Lung (tissue), 12 donors: ENCODE data around the gene FRMD3. TPM values are rescaled to one million over a fixed set of nuclear protein-coding genes. Genes with fewer than 3 reads are reported as not detected.

Experiments used
- ATAC-seq: fragments of 200-7000 bp; cut with Tn5 transposase; one replicate; pipeline ENCODE4 v1.9.1; 2020; ENCODE audit warnings: moderate number of reproducible peaks; ENCODE audit not compliant: insufficient read depth, low FRiP score
- DNase-seq, 3 donors: peaks; one replicate each; pipeline ENCODE4 v3.0.0-alpha.2; 2013 to 2017
- H3K27ac ChIP-seq, 2 donors: one replicate each; pipeline ENCODE4 v1.5.1; 2013; ENCODE audit warnings: mild to moderate bottlenecking in 2 of 2, moderate library complexity in 2 of 2, control low read depth in 1 of 2, inconsistent platforms in 1 of 2, low read depth in 1 of 2, low read length in 1 of 2
- H3K27me3 ChIP-seq, 3 donors: one replicate each; pipeline ENCODE4 v1.5.1; 2013; ENCODE audit warnings: low read length in 2 of 3; ENCODE audit not compliant: control insufficient read depth in 3 of 3, insufficient read depth in 3 of 3
- H3K36me3 ChIP-seq, 4 donors: one replicate each; pipeline ENCODE4 v1.5.1; 2013; ENCODE audit warnings: low read length in 4 of 4, mild to moderate bottlenecking in 1 of 4, moderate library complexity in 1 of 4; ENCODE audit not compliant: control insufficient read depth in 4 of 4, insufficient read depth in 4 of 4
- H3K4me1 ChIP-seq, 5 donors: one replicate each; pipeline ENCODE4 v1.5.1; 2013; ENCODE audit warnings: low read length in 5 of 5, mild to moderate bottlenecking in 2 of 5, moderate library complexity in 1 of 5; ENCODE audit not compliant: control insufficient read depth in 5 of 5, insufficient read depth in 5 of 5
- H3K4me3 ChIP-seq: one replicate; pipeline ENCODE4 v1.5.1; 2013; ENCODE audit warnings: mild to moderate bottlenecking, control low read depth, moderate library complexity
- H3K9ac ChIP-seq, 2 donors: one replicate each; pipeline ENCODE4 v1.5.1; 2013; ENCODE audit warnings: low read length in 2 of 2, control low read depth in 1 of 2; ENCODE audit not compliant: insufficient read depth in 1 of 2
- H3K9me3 ChIP-seq, 4 donors: one replicate each; pipeline ENCODE4 v1.5.1; 2013; ENCODE audit warnings: low read length in 3 of 4, mild to moderate bottlenecking in 1 of 4, moderate library complexity in 1 of 4; ENCODE audit not compliant: control insufficient read depth in 4 of 4, insufficient read depth in 3 of 4
- WGBS, 2 donors: extraction: QIAGEN DNeasy Blood & Tissue Kit; methylation state at CpG; one replicate each; pipeline ENCODE4 v1.1.7; 2013; 5-methylcytosine and 5-hydroxymethylcytosine counted together
- polyA plus RNA-seq, 2 donors: library from polyadenylated mRNA; stranded (reverse); fragments of 200-250 nt; gene quantifications; one replicate each; pipeline ENCODE4 v1.2.1, GENCODE V29; 2013
- total RNA-seq, 2 donors: library from RNA; depleted of rRNA in 1 of 2; stranded (reverse); fragments of >200 nt in 1 of 2; gene quantifications; one replicate each; pipeline ENCODE4 v1.2.1, GENCODE V29; 2014 to 2021
- TF ChIP-seq, protein P1 (sequence below): IDR thresholded peaks from 2 replicates; pipeline ENCODE4 v1.5.1; 2012; ENCODE audit warnings: mild to moderate bottlenecking; ENCODE audit errors: control extremely low read depth, extremely low read depth
- donor health status: control.
- donor health status: control.
- donor health status: Bipolar disorder and iron deficiency.
- donor health status: healthy.
- donor health status: DM: yes; HTN: yes; CAD: no.

Gene FRMD3
- total and polyA plus RNA-seq, 4 donors, result 0.75 to 3.2 (median 1.6) TPM

DNA sequence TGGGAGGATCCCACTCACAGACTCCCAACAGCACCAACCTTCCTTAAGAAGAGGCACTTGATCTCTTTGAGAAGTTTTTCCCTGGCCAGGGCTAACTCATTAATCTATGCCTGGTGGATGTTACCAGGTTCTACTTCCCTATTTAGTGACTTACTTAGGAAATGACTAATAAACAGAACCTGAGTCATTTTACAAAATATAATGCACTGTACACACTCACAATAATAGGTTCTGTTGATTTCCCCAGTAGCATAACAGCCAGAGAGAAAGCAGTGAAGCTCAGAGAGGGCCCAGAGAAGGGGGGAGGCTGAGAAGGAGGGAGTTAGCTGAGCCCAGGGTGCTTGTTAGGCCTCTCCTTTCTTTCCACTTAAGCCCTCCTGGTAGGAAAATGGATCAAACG lies 27.1 kb downstream of the FRMD3 start:
- peak; percentile 70 for ATAC-seq
- H3K4me3 ChIP-seq, result no peak overlapping the region
- TF ChIP-seq, protein P1, sequence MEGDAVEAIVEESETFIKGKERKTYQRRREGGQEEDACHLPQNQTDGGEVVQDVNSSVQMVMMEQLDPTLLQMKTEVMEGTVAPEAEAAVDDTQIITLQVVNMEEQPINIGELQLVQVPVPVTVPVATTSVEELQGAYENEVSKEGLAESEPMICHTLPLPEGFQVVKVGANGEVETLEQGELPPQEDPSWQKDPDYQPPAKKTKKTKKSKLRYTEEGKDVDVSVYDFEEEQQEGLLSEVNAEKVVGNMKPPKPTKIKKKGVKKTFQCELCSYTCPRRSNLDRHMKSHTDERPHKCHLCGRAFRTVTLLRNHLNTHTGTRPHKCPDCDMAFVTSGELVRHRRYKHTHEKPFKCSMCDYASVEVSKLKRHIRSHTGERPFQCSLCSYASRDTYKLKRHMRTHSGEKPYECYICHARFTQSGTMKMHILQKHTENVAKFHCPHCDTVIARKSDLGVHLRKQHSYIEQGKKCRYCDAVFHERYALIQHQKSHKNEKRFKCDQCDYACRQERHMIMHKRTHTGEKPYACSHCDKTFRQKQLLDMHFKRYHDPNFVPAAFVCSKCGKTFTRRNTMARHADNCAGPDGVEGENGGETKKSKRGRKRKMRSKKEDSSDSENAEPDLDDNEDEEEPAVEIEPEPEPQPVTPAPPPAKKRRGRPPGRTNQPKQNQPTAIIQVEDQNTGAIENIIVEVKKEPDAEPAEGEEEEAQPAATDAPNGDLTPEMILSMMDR, result no peak
- H3K9ac ChIP-seq, result no peak overlapping the region
- no peak for DNase-seq
- peaks cover 0 to 14% (median 0%) of the 10 kb centered on the region in 5 donors for H3K4me1 ChIP-seq
- 32 to 43% methylated on average over 1 of the region's 1 CpG for WGBS, 2 donors
- no peaks in the 10 kb centered on the region for H3K9me3 ChIP-seq
- no peaks in the 10 kb centered on the region for H3K27me3 ChIP-seq
- no peak overlapping the region for H3K27ac ChIP-seq
- H3K36me3 ChIP-seq, result no peaks in the 10 kb centered on the region

DNA sequence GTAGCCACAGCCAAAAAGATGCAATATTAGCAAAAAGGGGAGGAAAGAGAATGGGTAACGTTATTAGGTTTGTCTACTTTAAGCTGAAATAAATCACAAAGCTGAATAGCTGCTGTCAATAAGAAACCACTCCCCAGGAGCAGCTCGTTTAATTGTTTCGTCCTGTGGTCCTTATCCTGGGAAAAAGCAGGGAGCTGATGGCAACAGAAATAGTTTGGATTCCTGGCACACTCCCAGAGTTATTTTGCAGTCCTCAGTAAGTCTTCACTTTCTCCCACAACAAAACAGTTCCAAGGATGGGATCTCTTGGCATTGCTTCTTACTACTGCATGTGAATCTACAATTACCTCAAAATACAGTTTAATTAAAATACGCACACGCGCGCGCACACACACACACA lies 28.8 kb downstream of the FRMD3 start:
- Histone ChIP-seq H3K27me3 (no peaks in the 10 kb centered on the region), H3K9me3 (no peaks in the 10 kb centered on the region), H3K27ac (peak overlapping the region in 1 of 2 donors; percentile 25), H3K4me1 (peaks cover 0 to 14% (median 0%) of the 10 kb centered on the region in 5 donors), H3K4me3 (no peak overlapping the region), H3K9ac (no peak overlapping the region), H3K36me3 (no peaks in the 10 kb centered on the region)
- 72 to 84% methylated on average over 8 of the region's 8 CpGs for WGBS, 2 donors
- TF ChIP-seq, protein P1, result no peak
- ATAC-seq (no peak), DNase-seq (peak in 2 of 3 donors; percentile 29 to 52)

- ATAC-seq (no peak), DNase-seq (no peak)
- Histone ChIP-seq H3K4me3 (no peak overlapping the region), H3K27ac (no peak overlapping the region), H3K36me3 (no peaks in the 10 kb centered on the region), H3K4me1 (peaks cover 0 to 14% (median 0%) of the 10 kb centered on the region in 5 donors), H3K9me3 (no peaks in the 10 kb centered on the region), H3K27me3 (no peaks in the 10 kb centered on the region), H3K9ac (no peak overlapping the region)
- WGBS, 2 donors, result 67 to 86% methylated on average over 4 of the region's 4 CpGs
- TF ChIP-seq, protein P1, result no peak
These were observed 30.1 kb downstream of the FRMD3 start for GRCh38 chr9:83508067-83508466.

DNA sequence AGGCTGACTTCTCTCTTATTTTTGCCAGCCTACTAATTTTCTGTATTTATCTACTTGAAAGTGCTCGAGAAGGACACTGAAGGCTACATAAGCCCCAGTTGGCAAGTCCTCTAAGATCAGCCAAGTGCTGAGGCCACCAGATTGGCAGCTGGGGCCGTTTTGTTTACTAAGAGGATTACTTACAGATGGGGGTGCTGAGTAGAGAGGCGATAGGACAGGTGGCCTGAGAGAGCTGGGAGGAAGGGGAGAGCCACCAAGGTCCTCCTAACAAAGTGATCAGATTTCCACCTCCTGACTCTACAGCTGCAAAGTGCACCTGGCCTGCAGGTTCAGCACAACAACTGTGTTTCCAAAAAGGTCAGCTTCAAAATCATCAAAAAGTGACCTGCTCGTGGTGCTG lies 32.9 kb downstream of the FRMD3 start:
- no peak for ATAC-seq

More for the DNA sequence above, 32.9 kb downstream of the FRMD3 start:
- no peak overlapping the region for H3K27ac ChIP-seq
- H3K4me3 ChIP-seq, result no peak overlapping the region
- no peaks in the 10 kb centered on the region for H3K27me3 ChIP-seq
- no peaks in the 10 kb centered on the region for H3K36me3 ChIP-seq
- H3K4me1 ChIP-seq, result peaks cover 0 to 11% (median 1%) of the 10 kb centered on the region in 5 donors
- no peak overlapping the region for H3K9ac ChIP-seq
- TF ChIP-seq, protein P1, result no peak
- WGBS, 2 donors, result 71 to 76% methylated on average over 4 of the region's 4 CpGs
- H3K9me3 ChIP-seq, result no peaks in the 10 kb centered on the region
- no peak for DNase-seq
